ENCODE results near the gene PROS1.

GRCh38 chr3:93930041-93930440 lies 43.7 kb downstream of the PROS1 start:
- no peak for TF ChIP-seq CTCF (IDR thresholded peaks at IDR 0.05)
- no peak for TF ChIP-seq TEAD4 (CRISPR knock-in tag; IDR thresholded peaks at IDR 0.05)
- TF ChIP-seq ATF2 (CRISPR knock-in tag; IDR thresholded peaks at IDR 0.05; ENCODE audit: borderline replicate concordance, low read depth) = no peak
- TF ChIP-seq ZNF317 (CRISPR knock-in tag; IDR thresholded peaks at IDR 0.05; ENCODE audit: borderline replicate concordance, low read depth) = no peak
- no peak for TF ChIP-seq MAX (CRISPR knock-in tag; IDR thresholded peaks at IDR 0.05)
- TF ChIP-seq ATF1 (CRISPR knock-in tag; IDR thresholded peaks at IDR 0.05) = no peak
- no peak for TF ChIP-seq CREB1 (CRISPR knock-in tag; IDR thresholded peaks at IDR 0.05)
- no peak for TF ChIP-seq NR1H2 (CRISPR knock-in tag; IDR thresholded peaks at IDR 0.05)
